Testis (tissue), 3 donors: ENCODE measurements around the gene ANTXR1. TPM values are rescaled to one million over a fixed set of nuclear protein-coding genes. Genes with fewer than 3 reads are reported as not detected.

Experiments
- DNase-seq: peaks from one replicate; pipeline ENCODE4 v3.0.0-alpha.2; 2019
- H3K27ac ChIP-seq, 2 donors: fragments of 200-600 bp; sonication (generic); one replicate each; pipeline ENCODE4 v1.5.1; 2019
- H3K27me3 ChIP-seq: fragments of 200-600 bp; sonication (generic); one replicate; pipeline ENCODE4 v1.5.1; 2019
- H3K36me3 ChIP-seq: fragments of 200-600 bp; sonication (generic); one replicate; pipeline ENCODE4 v1.5.1; 2017; ENCODE audit warnings: low read depth; ENCODE audit errors: missing control alignments
- H3K4me1 ChIP-seq: fragments of 200-600 bp; sonication (generic); one replicate; pipeline ENCODE4 v1.5.1; 2019
- H3K4me3 ChIP-seq, 2 donors: fragments of 200-600 bp; sonication (generic); one replicate each; pipeline ENCODE4 v1.5.1; 2017 to 2019
- H3K9me3 ChIP-seq: fragments of 200-600 bp; sonication (generic); one replicate; pipeline ENCODE4 v1.5.1; 2017
- CTCF ChIP-seq, 3 experiments: fragments of 450-650 bp in 2 of 3; fragments of 200-600 bp in 1 of 3; sonication (generic) in 1 of 3; IDR thresholded peaks; one replicate each; pipeline ENCODE4 v1.5.1; 2016 to 2019; ENCODE audit warnings: antibody characterized with exemption in 3 of 3, mild to moderate bottlenecking in 2 of 3, moderate library complexity in 1 of 3
- POLR2A ChIP-seq: fragments of 450-650 bp; IDR thresholded peaks from one replicate; pipeline ENCODE4 v1.6.1; 2017; ENCODE audit warnings: antibody characterized with exemption, mild to moderate bottlenecking, moderate library complexity
- WGBS, 2 donors: methylation state at CpG; one replicate each; pipeline ENCODE4 v1.1.5; 2018; 5-methylcytosine and 5-hydroxymethylcytosine counted together
- intact Hi-C: fragments of 100-400 bp; cut with DNase I; formaldehyde crosslinking; loops from one replicate; pipeline ENCODE4 v1.15.1; 2023; ENCODE audit warnings: low total_unique reads
- polyA plus RNA-seq: library from polyadenylated mRNA; stranded (reverse); fragments of 350-450 nt; fragmentation: Illumina TruSeq; extraction: RNeasy Lipid Tissue Mini Kit (QIAGEN cat#74804); gene quantifications from one replicate; pipeline ENCODE4 v1.2.3, GENCODE V29; 2014; ENCODE audit warnings: low read depth, low replicate concordance; ENCODE audit not compliant: insufficient read depth
- total RNA-seq, 2 donors: library from RNA; depleted of rRNA; stranded (reverse); fragments of >200 nt; gene quantifications; one replicate each; pipeline ENCODE4 v1.2.3, GENCODE V29; 2016

Gene ANTXR1
- total and polyA plus RNA-seq, 3 donors from 2014 or later: 16.6 to 35.7 (median 20.1) TPM

- WGBS, 2 donors: 75 to 88% methylated on average over 2 of the region's 2 CpGs
- DNase-seq: no peak
- H3K4me1 ChIP-seq: no peaks in the 10 kb centered on the region
- H3K27me3 ChIP-seq: no peaks in the 10 kb centered on the region
- no peaks in the 10 kb centered on the region for H3K36me3 ChIP-seq
- H3K4me3 ChIP-seq: no peak overlapping the region
- H3K27ac ChIP-seq: no peak overlapping the region
- TF ChIP-seq POLR2A (no peak), CTCF (IDR thresholded peaks at IDR 0.05) (no peak)
- intact Hi-C loops: no loop called here
- H3K9me3 ChIP-seq: no peaks in the 10 kb centered on the region
Measured at GRCh38 chr2:69053416-69053965, 40.5 kb downstream of the ANTXR1 start.

GRCh38 chr2:69054431-69054830 lies 41.5 kb downstream of the ANTXR1 start:
- no peaks in the 10 kb centered on the region for H3K9me3 ChIP-seq
- H3K27me3 ChIP-seq: no peaks in the 10 kb centered on the region
- no peak overlapping the region for H3K27ac ChIP-seq
- no peak overlapping the region for H3K4me3 ChIP-seq
- DNase-seq: no peak
- 78 to 86% methylated on average over 2 of the region's 2 CpGs for WGBS, 2 donors
- H3K4me1 ChIP-seq: no peaks in the 10 kb centered on the region
- TF ChIP-seq POLR2A (no peak), CTCF (IDR thresholded peaks at IDR 0.05) (no peak)
- no peaks in the 10 kb centered on the region for H3K36me3 ChIP-seq
- intact Hi-C loops: no loop called here

GRCh38 chr2:69055688-69056470 lies 42.9 kb downstream of the ANTXR1 start:
- WGBS, 2 donors: 86 to 93% methylated on average over 2 of the region's 2 CpGs
- no peak for DNase-seq
- no peaks in the 10 kb centered on the region for H3K27me3 ChIP-seq
- TF ChIP-seq POLR2A: no peak
- TF ChIP-seq CTCF (IDR thresholded peaks at IDR 0.05): no peak
- H3K27ac ChIP-seq: no peak overlapping the region
- no peaks in the 10 kb centered on the region for H3K9me3 ChIP-seq
- no peak overlapping the region for H3K4me3 ChIP-seq
- intact Hi-C loops: no loop called here
- H3K36me3 ChIP-seq: no peaks in the 10 kb centered on the region
- H3K4me1 ChIP-seq: no peaks in the 10 kb centered on the region

GRCh38 chr2:69057660-69058059 lies 44.7 kb downstream of the ANTXR1 start:
- intact Hi-C loops: no loop called here
- WGBS, 2 donors: 73 to 82% methylated on average over 3 of the region's 3 CpGs
- no peak for TF ChIP-seq POLR2A
- no peak for TF ChIP-seq CTCF (IDR thresholded peaks at IDR 0.05)
- Histone ChIP-seq H3K4me3 (no peak overlapping the region), H3K27ac (no peak overlapping the region), H3K36me3 (no peaks in the 10 kb centered on the region), H3K27me3 (no peaks in the 10 kb centered on the region), H3K4me1 (no peaks in the 10 kb centered on the region), H3K9me3 (no peaks in the 10 kb centered on the region)
- DNase-seq: no peak
